Hepatocyte (in vitro differentiated cells): ENCODE results near the gene DMAC2.

Experiments used
- EZH2 ChIP-seq: fragments of 200-600 bp; sonication (generic); IDR thresholded peaks from 2 replicates; pipeline ENCODE4 v1.6.1; 2016; ENCODE audit warnings: antibody characterized with exemption, mild to moderate bottlenecking, borderline replicate concordance
- TF ChIP-seq, protein P1 (sequence below): fragments of 200-600 bp; sonication (generic); IDR thresholded peaks from 2 replicates; pipeline ENCODE4 v1.5.1; 2016; ENCODE audit warnings: antibody characterized with exemption, mild to moderate bottlenecking; ENCODE audit not compliant: poor library complexity

DNA sequence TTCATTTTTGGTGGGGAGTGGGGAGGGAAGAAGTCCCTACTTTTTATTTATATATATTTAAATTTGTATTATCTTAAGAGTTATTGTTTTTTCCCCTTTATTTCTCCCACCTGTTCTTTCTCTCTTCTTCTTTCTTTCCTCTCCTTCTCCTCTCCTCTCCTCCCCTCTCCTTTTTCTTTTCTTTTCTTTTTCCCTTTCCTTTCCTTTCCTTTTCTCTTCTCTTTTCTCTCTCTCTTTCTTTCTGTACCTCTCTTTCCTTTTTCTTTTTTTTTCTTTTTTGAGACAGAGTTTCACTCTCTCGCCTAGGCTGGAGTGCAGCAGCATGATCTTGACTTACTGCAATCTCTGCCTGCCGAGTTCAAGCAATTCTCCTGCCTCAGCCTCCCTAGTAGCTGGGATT, 40.2 kb downstream of the DMAC2 start:
- TF ChIP-seq, protein P1, sequence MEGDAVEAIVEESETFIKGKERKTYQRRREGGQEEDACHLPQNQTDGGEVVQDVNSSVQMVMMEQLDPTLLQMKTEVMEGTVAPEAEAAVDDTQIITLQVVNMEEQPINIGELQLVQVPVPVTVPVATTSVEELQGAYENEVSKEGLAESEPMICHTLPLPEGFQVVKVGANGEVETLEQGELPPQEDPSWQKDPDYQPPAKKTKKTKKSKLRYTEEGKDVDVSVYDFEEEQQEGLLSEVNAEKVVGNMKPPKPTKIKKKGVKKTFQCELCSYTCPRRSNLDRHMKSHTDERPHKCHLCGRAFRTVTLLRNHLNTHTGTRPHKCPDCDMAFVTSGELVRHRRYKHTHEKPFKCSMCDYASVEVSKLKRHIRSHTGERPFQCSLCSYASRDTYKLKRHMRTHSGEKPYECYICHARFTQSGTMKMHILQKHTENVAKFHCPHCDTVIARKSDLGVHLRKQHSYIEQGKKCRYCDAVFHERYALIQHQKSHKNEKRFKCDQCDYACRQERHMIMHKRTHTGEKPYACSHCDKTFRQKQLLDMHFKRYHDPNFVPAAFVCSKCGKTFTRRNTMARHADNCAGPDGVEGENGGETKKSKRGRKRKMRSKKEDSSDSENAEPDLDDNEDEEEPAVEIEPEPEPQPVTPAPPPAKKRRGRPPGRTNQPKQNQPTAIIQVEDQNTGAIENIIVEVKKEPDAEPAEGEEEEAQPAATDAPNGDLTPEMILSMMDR = no peak
- no peak for TF ChIP-seq EZH2
